Mesendoderm (in vitro differentiated cells): Measurements from ENCODE around the gene NUDCD3.
A peak's percentile ranks its signal among the peaks of the same experiment; 100 is the strongest.

Experiments
- DNase-seq: peaks from one replicate; pipeline ENCODE4 v3.0.0; 2013
- H2AK5ac ChIP-seq: 2 replicates; pipeline ENCODE4 v1.6.1; 2013; ENCODE audit warnings: low read length, inconsistent platforms
- H2BK120ac ChIP-seq: 2 replicates; pipeline ENCODE4 v1.6.1; 2013; ENCODE audit warnings: low read depth, mild to moderate bottlenecking, low read length, moderate library complexity, mixed read lengths
- H2BK15ac ChIP-seq: replicated peaks from 2 replicates; pipeline ENCODE4 v1.6.1; 2013; ENCODE audit warnings: low read depth, mild to moderate bottlenecking, moderate library complexity
- H2BK5ac ChIP-seq: 2 replicates; pipeline ENCODE4 v1.6.1; 2013; ENCODE audit warnings: low read length, inconsistent platforms
- H3K18ac ChIP-seq: 2 replicates; pipeline ENCODE4 v1.6.1; 2013; ENCODE audit warnings: mild to moderate bottlenecking, low read length, mixed read lengths
- H3K23ac ChIP-seq: one replicate; pipeline ENCODE4 v1.6.1; 2013; ENCODE audit warnings: low read length
- H3K27ac ChIP-seq: 2 replicates; pipeline ENCODE4 v1.5.1; 2013; ENCODE audit warnings: low read depth, mild to moderate bottlenecking, inconsistent platforms, low read length, moderate library complexity
- H3K27me3 ChIP-seq: 2 replicates; pipeline ENCODE4 v1.6.1; 2013; ENCODE audit warnings: low read length, control low read depth, mild to moderate bottlenecking, inconsistent platforms; ENCODE audit not compliant: insufficient read depth, poor library complexity
- H3K36me3 ChIP-seq: 2 replicates; pipeline ENCODE4 v1.6.1; 2013; ENCODE audit warnings: low read length, inconsistent platforms; ENCODE audit not compliant: control insufficient read depth, insufficient read depth
- H3K4ac ChIP-seq: one replicate; pipeline ENCODE4 v1.6.1; 2013; ENCODE audit warnings: low read depth, mild to moderate bottlenecking, low read length, moderate library complexity
- H3K4me1 ChIP-seq: 2 replicates; pipeline ENCODE4 v1.6.1; 2013; ENCODE audit warnings: low read depth, low read length, inconsistent platforms; ENCODE audit not compliant: control insufficient read depth
- H3K4me2 ChIP-seq: 2 replicates; pipeline ENCODE4 v1.6.1; 2013; ENCODE audit warnings: low read length
- H3K4me3 ChIP-seq: 2 replicates; pipeline ENCODE4 v1.5.1; 2013; ENCODE audit warnings: mild to moderate bottlenecking, low read length
- H3K56ac ChIP-seq: one replicate; pipeline ENCODE4 v1.6.1; 2013; ENCODE audit warnings: low read length
- H3K79me1 ChIP-seq: 2 replicates; pipeline ENCODE4 v1.6.1; 2013; ENCODE audit warnings: low read length, inconsistent platforms
- H3K79me2 ChIP-seq: 2 replicates; pipeline ENCODE4 v1.6.1; 2013; ENCODE audit warnings: mild to moderate bottlenecking, low read length; ENCODE audit not compliant: control insufficient read depth, insufficient read depth
- H3K9ac ChIP-seq: 2 replicates; pipeline ENCODE4 v1.6.1; 2013; ENCODE audit warnings: low read length, inconsistent platforms
- H4K5ac ChIP-seq: one replicate; pipeline ENCODE4 v1.6.1; 2013; ENCODE audit warnings: low read length
- H4K8ac ChIP-seq: one replicate; pipeline ENCODE4 v1.6.1; 2013; ENCODE audit warnings: low read depth, mild to moderate bottlenecking, control low read depth, low read length, moderate library complexity
- WGBS: extraction: QIAGEN DNeasy Blood & Tissue Kit; methylation state at CpG from one replicate; pipeline ENCODE4 v1.1.7; 2013; ENCODE audit warnings: low lambda C conversion rate, missing lambda C conversion rate; ENCODE audit not compliant: insufficient coverage; ENCODE audit errors: extremely low coverage; 5-methylcytosine and 5-hydroxymethylcytosine counted together

Gene NUDCD3

DNA sequence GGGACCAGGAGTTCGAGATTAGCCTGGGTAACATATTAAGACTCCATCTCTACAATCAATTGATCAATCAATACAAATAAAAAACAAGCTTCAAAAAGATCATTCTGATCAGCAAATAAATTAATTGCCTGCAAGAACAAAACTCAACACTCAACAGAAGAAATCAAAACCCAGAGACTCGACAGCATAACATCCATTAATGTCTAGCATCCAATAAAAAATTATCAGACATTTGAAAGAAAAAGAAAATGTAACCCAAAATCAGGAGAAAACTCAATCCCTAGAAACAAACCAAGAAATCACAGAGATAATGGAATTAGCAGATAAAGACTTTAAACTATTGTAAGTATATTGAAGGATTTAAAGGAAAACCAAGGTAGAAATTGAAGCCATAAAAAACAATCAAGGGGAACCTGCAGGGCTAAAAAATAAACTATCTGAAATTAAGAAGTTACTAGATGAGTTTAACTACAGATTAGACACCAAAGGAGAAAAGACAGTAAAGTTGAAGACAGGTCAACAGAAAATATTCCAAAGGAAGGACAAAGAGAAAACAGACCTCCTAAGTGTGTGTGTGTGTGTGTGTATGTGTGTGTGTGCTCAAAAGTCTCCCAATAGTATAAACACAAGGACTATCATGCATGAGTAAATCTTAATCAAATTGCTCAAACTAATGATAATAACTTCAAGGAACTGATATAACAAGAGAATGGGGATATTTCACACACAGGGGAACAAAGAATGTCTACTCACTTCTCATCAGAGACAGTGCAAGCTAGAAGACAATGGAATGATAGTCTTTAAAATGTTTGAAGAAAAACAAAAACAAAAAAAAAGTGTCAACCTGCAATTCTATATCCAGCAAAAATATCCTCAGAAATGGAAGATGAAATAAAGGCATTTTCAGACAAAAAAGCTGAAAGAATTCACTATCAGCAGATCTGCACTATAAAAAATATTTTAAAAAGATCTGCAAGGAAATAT is 7.7 kb downstream of the NUDCD3 start:
- H3K27me3 ChIP-seq: no peaks in the 10 kb centered on the region
- H4K5ac ChIP-seq: no peak overlapping the region
- peaks cover 5% of the 10 kb centered on the region for H3K36me3 ChIP-seq
- H4K8ac ChIP-seq: no peak overlapping the region
- H2BK15ac ChIP-seq: no peak overlapping the region
- H3K4ac ChIP-seq: no peak overlapping the region
- no peak overlapping the region for H3K9ac ChIP-seq
- H3K27ac ChIP-seq: no peak overlapping the region
- H2BK5ac ChIP-seq: no peak overlapping the region
- H3K4me3 ChIP-seq: no peak overlapping the region
- no peak overlapping the region for H3K56ac ChIP-seq
- H3K79me1 ChIP-seq: peaks cover 18% of the 10 kb centered on the region
- H2AK5ac ChIP-seq: no peak overlapping the region
- H3K23ac ChIP-seq: no peak overlapping the region
- H3K79me2 ChIP-seq: peaks cover 20% of the 10 kb centered on the region
- H3K18ac ChIP-seq: no peak overlapping the region
- H3K4me1 ChIP-seq: no peaks in the 10 kb centered on the region
- H3K4me2 ChIP-seq: no peak overlapping the region
- WGBS: no CpG with 5 or more reads among the region's 2 CpGs
- no peak for DNase-seq
- H2BK120ac ChIP-seq: no peak overlapping the region

DNA sequence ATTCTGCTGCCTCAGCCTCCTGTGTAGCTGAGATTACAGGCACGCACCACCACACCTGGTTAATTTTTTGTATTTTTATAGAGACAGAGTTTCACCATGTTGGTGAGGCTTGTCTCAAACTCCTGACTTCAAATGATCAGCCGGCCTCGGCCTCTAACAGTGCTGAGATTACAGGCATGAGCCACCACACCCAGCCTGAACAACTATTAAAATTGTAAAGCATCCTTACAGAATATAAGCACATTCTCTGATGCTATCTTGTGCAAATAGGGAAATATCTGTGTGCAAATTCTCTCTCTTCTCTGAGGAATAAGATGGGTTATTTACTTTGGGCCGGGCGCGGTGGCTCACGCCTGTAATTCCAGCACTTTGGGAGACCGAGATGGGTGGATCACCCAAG is 12.5 kb downstream of the NUDCD3 start:
- Histone ChIP-seq H3K23ac (no peak overlapping the region), H3K27me3 (no peaks in the 10 kb centered on the region), H3K36me3 (peaks cover 1% of the 10 kb centered on the region), H2AK5ac (no peak overlapping the region), H2BK5ac (no peak overlapping the region), H3K56ac (no peak overlapping the region), H2BK15ac (no peak overlapping the region), H3K27ac (no peak overlapping the region), H3K4ac (no peak overlapping the region), H3K4me3 (no peak overlapping the region), H3K4me1 (no peaks in the 10 kb centered on the region), H3K79me2 (peaks cover 9% of the 10 kb centered on the region), H4K8ac (no peak overlapping the region), H3K4me2 (no peak overlapping the region), H2BK120ac (no peak overlapping the region), H3K18ac (no peak overlapping the region), H3K79me1 (peaks cover 13% of the 10 kb centered on the region), H4K5ac (no peak overlapping the region), H3K9ac (no peak overlapping the region)
- no peak for DNase-seq
- no CpG with 5 or more reads among the region's 8 CpGs for WGBS

DNA sequence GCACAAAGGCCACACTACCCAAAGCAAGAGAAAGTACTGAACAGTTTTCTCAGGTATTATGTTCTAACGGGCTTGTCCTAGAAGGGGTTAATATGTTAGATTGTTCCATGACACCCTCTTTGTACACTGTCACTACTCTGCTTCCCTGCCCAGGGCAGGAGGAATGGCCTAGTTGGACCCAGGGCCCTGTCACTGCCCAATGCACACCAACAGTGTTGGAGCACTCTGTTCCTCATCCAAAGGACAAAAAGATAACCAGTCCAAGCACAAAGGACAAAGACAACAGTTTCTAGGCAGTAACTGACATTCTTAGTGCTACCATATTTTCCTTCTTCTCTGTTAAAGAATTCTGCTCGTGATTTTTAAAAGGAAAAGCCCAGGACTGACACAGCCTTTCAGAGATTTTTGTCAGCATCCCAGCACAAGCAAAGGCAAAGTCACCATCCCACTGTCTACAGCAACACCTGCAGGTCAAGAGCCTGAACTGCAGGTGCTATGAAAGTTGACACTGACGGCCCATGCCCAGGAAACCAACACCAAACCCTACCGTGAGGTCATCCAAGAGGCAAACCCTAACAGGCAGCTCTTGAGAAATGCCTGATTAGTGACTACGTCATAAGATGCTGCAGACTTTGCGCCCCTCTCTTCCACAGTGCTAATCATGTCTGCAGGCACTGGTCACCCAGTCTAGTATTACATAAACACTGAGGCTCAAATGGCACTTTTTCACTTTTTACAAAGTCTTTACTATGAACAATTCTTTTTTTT is 13.2 kb downstream of the NUDCD3 start:
- Histone ChIP-seq H4K5ac (no peak overlapping the region), H3K79me1 (peaks cover 16% of the 10 kb centered on the region), H2BK15ac (no peak overlapping the region), H3K27ac (no peak overlapping the region), H3K27me3 (no peaks in the 10 kb centered on the region), H2BK120ac (no peak overlapping the region), H3K79me2 (peaks cover 11% of the 10 kb centered on the region), H2AK5ac (no peak overlapping the region), H2BK5ac (no peak overlapping the region), H3K4me3 (no peak overlapping the region), H3K23ac (no peak overlapping the region), H3K4me1 (no peaks in the 10 kb centered on the region), H3K4me2 (no peak overlapping the region), H3K56ac (no peak overlapping the region), H3K36me3 (peaks cover 1% of the 10 kb centered on the region), H3K4ac (no peak overlapping the region), H4K8ac (no peak overlapping the region), H3K9ac (no peak overlapping the region), H3K18ac (no peak overlapping the region)
- peak; percentile 95 for DNase-seq
- WGBS: no CpG with 5 or more reads among the region's 6 CpGs

DNA sequence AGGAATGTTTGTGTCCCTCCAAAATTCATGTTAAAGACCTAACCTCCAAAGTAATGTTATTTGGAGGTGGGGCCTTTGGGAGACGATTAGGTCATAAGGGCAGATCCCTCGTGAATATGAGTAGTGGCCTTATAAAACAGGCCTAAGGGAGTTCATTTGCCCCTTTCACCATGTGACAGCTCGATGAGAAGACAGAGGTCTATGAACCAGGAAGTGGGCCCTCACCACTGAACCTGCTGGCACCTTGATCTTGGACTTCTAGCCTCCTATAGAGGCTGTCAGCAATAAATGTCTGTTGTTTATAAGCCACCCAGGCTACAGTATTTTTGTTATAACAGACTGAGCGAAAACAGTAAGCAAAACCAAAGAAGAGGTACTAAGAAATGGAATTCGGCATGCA is 14.1 kb downstream of the NUDCD3 start:
- H3K9ac ChIP-seq: no peak overlapping the region
- H3K4me2 ChIP-seq: no peak overlapping the region
- H3K79me2 ChIP-seq: peaks cover 14% of the 10 kb centered on the region
- WGBS: no CpG with 5 or more reads among the region's 5 CpGs
- H4K8ac ChIP-seq: no peak overlapping the region
- no peak overlapping the region for H3K23ac ChIP-seq
- no peak overlapping the region for H2BK120ac ChIP-seq
- no peak overlapping the region for H3K4me3 ChIP-seq
- H3K4ac ChIP-seq: no peak overlapping the region
- no peak overlapping the region for H2AK5ac ChIP-seq
- H3K79me1 ChIP-seq: peaks cover 18% of the 10 kb centered on the region
- no peak overlapping the region for H4K5ac ChIP-seq
- no peaks in the 10 kb centered on the region for H3K4me1 ChIP-seq
- no peak overlapping the region for H3K56ac ChIP-seq
- no peak for DNase-seq
- no peak overlapping the region for H3K18ac ChIP-seq
- no peak overlapping the region for H2BK5ac ChIP-seq
- no peak overlapping the region for H3K27ac ChIP-seq
- no peak overlapping the region for H2BK15ac ChIP-seq
- H3K27me3 ChIP-seq: no peaks in the 10 kb centered on the region
- peaks cover 2% of the 10 kb centered on the region for H3K36me3 ChIP-seq

DNA sequence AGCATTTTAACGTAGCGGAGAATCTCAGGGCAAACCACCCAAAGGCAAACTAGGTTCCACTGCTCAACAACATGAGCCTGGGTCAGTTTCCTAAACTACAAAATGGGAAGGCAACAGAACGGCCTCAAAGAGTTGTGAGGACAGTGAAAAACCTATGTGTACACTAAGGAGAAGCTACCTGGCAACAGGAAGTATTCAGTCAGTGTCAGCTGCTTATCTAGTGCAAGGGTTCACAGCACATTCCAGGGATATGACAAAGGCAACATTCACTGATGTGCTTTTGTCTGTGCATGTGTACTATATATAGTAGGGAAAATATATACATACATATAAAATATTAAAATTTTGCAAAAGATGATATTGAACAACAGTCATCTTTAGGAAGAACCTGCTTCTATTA is 17.2 kb downstream of the NUDCD3 start:
- no peak overlapping the region for H3K4me3 ChIP-seq
- H4K8ac ChIP-seq: no peak overlapping the region
- no peak for DNase-seq
- H2BK120ac ChIP-seq: no peak overlapping the region
- no peak overlapping the region for H2BK15ac ChIP-seq
- H3K36me3 ChIP-seq: peaks cover 3% of the 10 kb centered on the region
- H3K9ac ChIP-seq: no peak overlapping the region
- peaks cover 22% of the 10 kb centered on the region for H3K79me2 ChIP-seq
- no peaks in the 10 kb centered on the region for H3K4me1 ChIP-seq
- H3K4me2 ChIP-seq: no peak overlapping the region
- H3K56ac ChIP-seq: no peak overlapping the region
- no peaks in the 10 kb centered on the region for H3K27me3 ChIP-seq
- no peak overlapping the region for H3K18ac ChIP-seq
- H3K23ac ChIP-seq: no peak overlapping the region
- peaks cover 25% of the 10 kb centered on the region for H3K79me1 ChIP-seq
- no peak overlapping the region for H2BK5ac ChIP-seq
- H3K4ac ChIP-seq: no peak overlapping the region
- no peak overlapping the region for H3K27ac ChIP-seq
- no peak overlapping the region for H2AK5ac ChIP-seq
- no CpG with 5 or more reads among the region's 3 CpGs for WGBS
- no peak overlapping the region for H4K5ac ChIP-seq
